Umbilical cord (tissue), 2 donors: Measurements from ENCODE around the gene SLC7A8. TPM values are rescaled to one million over a fixed set of nuclear protein-coding genes. Genes with fewer than 3 reads are reported as not detected.
"Not testable (repeated sequence)": the region's sequence is repeated elsewhere in the genome, so short reads cannot be mapped to it uniquely, and the experiment has no call there.

Experiments
- DNase-seq: peaks from one replicate; pipeline ENCODE4 v3.0.0-alpha.2; 2015; ENCODE audit warnings: low spot score
- total RNA-seq: library from RNA; depleted of rRNA; stranded (reverse); fragments of >200 nt; gene quantifications from one replicate; pipeline ENCODE4 v1.2.3, GENCODE V29; 2014; ENCODE audit warnings: low replicate concordance; ENCODE audit not compliant: insufficient read depth

SLC7A8 gene
- total RNA-seq = 25.0 TPM

DNA sequence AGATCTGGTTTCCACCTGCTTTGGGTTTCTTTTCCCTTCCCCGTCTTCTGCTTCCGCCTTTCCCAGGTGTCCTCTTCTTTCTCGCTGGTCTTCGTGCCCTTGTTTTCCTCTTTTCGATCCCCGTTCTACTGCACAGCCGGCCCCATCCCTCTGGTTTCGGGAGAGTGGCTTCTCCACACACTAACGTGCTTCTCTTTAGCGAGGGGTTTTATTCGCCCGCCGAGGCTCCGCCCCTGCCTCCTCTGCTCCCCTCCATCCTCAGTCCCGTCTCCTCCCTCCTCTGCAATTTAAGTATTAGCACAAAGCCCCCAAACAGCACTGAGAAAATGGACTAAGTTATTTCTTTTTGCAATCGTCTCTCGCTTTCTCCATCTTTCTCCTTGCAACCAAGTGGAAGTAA lies at the start of gene SLC7A8:
SLC7A8 (minus strand) TSS at position 182 of the 400 bp plus-strand sequence. CDS start 746 bp downstream, outside the sequence.
- peak; percentile 64 for DNase-seq

DNA sequence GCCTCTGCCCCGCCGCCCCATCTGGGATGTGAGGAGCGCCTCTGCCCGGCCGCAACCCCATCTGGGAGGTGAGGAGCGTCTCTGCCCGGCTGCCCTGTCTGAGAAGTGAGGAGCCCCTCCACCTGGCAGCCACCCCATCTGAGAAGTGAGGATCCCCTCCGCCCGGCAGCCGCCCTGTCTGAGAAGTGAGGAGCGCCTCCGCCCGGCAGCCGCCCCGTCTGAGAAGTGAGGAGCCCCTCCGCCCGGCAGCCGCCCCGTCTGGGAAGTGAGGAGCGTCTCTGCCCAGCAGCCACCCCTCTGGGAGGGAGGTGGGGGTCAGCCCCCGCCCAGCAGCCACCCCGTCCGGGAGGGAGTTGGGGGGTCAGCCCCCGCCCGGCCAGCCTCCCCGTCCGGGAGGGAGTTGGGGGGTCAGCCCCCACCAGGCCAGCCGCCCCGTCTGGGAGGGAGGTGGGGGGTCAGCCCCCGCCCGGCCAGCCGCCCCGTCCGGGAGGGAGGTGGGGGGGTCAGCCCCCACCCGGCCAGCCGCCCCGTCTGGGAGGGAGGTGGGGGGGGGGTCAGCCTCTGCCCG lies 48.9 kb upstream of the SLC7A8 start:
- not testable (repeated sequence) for DNase-seq

DNA sequence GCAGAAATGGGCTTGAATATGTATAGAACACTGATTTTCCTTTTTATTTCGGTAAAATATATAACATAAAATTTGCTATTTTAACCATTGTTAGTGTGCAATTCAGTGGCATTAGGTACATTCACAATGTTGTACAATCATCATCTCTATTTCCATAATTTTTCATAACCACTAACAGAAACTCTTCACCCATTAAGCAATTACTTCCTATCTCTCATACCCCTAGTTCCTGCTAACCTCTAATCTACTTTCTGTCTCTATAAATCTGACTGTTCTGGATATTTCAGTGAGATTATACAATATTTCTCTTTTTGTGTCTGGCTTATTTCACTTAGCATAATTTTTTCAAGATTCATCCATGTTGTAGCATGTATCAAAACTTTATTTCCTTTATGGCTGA lies 45.4 kb upstream of the SLC7A8 start:
- no peak for DNase-seq

DNA sequence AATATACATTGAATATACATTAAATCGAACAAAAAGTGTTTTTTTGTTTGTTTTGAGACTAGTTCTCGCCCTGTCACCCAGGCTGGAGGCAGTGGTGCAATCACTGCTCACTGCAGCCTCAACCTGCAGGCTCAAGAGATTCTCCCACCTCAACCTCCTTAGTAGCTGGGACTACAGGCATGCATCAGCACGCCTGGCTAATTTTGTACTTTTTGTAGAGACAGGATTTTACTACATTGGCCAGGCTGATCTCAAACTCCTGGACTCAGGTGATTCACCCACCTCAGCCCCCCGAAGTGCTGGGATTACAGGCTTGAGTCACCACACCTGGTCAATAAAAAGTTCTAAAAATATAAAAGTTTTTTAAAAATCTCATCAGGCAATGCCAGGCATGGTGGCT lies 44.1 kb upstream of the SLC7A8 start:
- no peak for DNase-seq

DNA sequence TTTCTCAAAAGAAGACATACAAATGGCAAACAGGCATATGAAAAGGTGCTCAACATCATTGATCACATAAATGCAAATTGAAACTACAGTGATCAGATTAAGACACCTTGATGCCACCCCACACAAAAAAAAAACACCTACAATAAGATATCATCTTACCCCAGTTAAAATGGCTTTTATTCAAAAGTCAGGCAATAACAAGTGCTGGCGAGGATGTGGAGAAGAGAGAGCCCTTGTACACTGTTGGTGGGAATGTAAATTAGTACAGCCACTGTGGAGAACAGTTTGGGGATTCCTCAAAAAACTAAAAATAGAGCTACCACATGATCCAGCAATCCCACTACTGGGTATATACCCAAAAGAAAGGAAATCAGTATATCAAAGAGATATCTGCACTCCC lies 41.5 kb upstream of the SLC7A8 start:
- DNase-seq = not testable (repeated sequence)

DNA sequence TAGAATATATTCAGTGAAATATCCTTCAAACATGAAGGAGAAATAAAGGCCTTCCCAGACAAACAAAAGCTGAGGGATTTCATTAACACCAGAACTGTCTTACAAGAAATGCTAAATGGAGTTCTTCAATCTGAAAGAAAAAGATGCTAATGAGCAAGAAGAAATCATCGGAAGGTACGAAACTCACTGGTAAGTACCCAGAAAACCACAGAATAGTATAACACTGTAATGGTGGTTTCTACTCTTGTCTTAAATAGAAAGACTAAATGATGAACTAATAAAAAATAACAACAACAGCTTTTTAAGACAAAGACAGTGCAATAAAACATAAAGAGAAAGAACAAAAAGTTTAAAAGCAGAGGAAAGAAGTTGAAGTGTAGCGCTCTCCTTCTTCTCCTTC lies 35.6 kb upstream of the SLC7A8 start:
- DNase-seq = no peak

DNA sequence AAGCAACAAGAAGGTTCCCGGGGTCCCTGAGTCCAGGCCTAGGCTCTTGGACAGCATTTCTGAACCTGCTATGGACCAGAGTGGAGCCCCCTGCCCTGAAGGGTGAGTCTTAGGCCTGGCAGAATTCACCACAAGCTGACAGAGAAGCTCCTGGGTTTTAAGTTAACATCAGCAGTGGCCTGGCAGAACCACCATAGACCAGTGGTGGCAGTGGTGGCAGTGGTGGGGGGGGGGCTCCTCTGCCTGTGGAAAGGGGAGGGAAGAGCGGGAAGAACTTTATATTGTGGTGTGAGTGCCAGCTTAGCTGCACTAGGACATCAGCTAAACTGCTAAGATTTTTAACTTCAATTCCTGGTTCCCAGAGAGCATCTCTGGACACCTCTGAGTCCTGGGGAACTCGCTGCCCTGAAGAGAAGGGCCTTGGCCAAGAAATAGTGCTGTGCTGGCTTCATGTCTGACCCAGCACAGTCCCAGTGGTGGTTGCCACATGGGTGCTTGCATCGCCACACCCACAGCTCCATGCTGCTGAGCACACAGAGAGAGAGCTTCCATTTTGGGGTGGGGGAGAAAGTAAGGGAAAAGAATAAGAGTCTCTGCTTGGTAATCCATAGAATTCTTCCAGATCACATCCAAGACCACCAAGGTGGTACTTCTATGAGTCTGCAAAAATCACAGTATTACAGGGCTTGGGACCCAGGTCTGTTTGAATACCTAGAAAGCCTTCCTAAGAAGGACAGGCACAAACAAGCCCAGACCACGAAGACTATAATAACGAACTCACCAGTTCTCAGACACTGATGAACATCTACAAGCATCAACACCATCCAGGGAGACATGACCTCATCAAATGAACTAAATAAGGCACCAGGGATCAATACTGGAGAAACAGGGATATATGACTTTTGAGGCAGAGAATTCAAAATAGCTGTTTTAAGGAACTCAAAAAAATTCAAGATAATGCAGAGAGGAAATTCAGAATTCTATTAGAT lies 33.9 kb upstream of the SLC7A8 start:
- no peak for DNase-seq

DNA sequence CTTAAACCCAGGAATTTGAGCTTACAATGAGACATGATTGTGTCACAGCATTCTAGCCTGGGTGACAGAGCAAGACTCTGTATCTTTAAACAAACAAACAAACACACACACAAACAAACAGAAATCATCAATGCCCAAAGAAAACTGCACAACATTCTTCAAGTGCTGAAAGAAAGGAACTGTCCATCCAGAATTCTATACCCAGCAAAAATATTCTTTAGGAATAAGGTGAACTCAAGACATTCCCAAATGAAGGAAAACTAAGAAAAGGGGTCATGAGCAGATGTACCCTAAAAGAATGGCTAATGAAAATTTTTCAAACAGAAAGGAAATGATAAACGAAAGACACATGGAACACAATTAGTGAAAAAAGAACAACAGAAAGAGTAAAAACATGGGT lies 32.0 kb upstream of the SLC7A8 start:
- DNase-seq = no peak

DNA sequence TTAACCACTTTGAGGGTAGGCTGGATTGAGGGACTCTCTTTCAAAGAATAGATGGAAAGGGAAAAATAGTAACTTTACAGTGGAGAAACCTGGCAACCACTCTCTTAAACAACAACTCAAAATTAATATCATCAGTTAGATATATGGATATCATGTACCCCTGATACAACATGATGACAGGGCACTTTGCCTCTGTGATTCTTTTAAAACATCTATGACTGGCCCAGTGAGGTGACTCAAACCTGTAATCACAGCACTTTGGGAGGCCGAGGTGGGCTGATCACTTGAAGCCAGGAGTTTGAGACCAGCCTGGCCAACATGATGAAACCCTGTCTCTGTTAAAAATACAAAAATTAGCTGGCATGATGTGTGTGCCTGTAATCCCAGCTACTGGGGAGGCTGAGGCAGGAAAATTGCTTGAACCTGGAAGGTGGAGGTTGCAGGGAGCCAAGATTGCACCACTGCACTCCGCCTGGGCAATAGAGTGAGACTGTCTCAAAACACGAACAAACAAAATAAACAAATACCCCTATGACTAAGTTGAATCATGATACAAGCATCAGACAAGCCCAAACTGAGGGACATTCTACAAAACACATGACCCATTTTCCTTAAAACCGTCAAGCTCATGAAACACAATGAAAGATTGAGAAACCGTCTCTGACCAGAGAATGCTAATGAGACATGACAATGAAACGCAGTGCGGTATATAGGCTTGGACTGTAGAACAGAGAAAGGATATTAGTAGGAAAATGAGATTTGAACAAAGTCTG lies 26.4 kb upstream of the SLC7A8 start:
- no peak for DNase-seq

DNA sequence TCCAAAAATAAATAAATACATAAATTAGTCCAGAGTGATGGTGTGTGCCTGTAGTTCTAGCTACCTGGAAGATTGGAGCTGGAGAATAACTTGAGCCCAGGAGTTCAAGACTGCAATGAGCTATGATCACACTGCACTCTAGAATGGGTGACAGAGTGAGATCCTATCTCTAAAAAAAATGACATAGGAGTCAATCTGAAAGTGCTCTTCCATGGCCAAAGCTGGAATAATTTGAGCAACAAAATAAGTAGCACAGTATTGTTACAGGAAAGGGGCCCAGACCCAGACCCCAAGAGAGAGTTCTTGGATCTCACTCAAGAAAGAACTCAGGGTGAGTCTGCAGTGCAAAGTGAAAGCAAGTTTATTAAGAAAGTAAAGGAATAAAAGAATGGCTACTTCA lies 24.9 kb upstream of the SLC7A8 start:
- DNase-seq = no peak

DNA sequence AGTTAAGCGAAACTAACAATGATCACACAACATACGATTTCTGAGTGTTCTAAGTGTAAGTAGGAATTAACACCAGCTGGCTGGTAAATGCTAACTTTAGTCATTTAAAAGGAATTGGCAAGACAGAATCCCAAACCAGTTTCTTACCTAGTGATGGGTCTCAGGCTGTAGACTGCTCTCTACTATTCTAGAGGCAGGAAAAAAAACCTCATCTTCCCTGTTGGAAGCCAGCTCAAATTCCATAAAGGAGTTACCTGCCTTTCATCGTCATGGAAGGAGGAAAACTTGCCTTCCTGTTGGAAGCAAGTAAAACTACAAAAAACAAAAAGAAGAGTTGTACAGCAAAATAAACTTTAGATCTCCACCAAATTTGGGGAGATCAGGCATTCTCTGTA lies 23.7 kb upstream of the SLC7A8 start:
- no peak for DNase-seq

DNA sequence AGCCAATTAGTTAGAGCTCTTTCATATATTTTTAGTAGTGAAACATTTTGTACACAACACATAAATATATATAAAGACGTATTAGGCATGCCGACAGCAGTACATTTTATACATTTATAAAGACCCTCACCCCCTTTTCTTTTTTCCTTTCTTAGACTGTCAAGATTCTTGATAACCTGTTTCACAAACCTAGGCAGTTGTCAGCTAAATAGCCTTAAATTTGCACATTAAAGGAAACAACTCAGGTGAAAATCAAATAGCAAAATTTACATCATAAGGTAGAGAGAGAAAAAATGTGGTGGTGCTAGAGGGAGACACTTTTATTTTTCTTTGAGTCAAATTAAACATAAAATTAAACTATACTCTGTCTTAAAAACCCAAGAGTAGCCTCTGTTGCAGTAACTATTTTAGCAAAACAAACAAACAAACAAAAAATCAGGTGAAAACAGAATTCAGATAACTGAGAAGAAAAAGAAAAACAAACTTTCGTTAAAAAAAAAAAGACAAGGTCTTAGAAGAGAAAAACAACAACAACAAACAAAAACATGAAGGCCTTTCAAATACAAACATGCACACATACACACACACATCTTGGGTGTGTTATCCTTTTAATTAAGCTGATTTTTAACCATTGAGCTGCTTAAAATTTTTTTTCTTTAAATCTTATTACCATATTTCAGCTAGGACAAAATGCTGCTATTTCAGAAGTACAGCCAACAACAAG lies 23.1 kb upstream of the SLC7A8 start:
- no peak for DNase-seq

DNA sequence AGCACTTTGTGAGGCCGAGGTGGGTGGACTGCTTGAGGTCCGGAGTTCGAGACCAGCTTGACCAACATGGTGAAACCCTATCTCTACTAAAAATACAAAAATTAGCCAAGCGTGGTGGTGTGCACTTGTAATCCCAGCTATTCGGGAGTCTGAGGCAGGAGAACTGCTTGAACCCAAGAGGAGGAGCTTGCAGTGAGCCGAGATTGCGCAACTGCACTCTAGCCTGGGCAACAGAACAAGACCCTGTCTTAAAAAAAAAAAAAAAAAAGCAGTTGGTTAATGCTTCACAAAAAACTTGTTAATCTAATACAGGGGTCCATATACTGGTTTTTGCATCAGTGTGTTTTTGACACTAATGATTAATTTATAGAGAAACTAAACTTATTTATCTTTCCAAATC lies 18.5 kb upstream of the SLC7A8 start:
- no peak for DNase-seq

DNA sequence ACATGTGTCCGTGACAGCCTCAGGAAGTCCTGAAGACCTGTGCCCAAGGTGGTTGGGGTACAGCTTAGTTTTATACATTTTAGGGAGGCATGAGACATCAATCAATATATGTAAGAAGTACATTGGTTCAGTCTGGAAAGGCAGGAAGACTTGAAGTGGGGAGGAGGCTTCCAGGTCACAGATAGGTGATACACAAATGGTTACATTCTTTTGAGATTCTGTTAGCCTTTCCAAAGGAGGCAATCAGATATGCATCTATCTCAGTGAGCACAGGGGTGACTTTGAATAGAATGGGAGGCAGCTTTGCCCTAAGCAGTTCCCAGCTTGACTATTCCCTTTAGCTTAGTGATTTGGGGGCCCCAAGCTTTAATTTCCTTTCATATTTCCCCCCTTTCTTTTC lies 15.7 kb upstream of the SLC7A8 start:
- DNase-seq = not testable (repeated sequence)

DNA sequence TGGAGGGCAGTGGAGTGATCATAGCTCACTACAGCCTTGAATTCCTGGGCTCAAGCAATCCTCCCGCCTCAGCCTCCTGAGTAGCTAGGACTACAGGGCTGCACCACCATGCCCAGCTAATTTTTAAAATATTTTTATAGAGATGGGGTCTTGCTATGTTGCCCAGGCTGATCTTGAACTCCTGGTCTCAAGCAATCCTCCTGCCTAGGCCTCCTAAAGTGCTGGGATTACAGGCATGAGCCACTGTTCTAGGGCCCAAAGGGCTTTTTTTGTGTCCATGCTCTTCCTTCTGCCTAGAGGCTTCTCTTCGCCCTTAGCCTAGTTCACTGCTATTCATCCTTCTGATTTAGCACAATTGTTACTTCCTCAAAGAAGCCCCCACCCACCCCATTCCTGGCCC lies 13.0 kb upstream of the SLC7A8 start:
- DNase-seq = not testable (repeated sequence)

DNA sequence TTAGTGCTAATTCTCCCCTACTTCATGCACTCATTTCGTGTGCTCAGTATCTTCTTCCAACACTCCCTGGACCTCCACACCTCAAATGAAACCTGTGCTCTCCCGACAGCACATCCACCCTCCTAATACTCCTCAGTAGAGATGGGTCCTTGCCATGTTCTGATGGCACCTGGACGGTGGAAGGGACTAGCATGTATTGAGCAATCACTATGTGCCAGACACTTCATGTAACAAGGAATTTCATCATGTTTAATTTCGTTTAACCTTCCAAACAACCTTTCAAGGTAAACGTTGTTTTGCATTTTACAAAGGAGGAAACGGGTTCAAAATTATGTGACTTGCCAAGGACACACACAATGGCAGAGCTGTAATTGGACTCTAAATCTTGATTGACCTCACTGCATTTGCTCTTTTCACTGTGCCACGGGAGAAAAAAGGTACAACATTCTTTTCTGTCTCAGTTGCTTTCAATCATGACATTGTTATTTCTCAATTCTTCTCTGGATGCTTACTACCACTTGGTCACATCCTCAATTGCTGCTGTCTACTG lies 12.2 kb upstream of the SLC7A8 start:
- DNase-seq = no peak

DNA sequence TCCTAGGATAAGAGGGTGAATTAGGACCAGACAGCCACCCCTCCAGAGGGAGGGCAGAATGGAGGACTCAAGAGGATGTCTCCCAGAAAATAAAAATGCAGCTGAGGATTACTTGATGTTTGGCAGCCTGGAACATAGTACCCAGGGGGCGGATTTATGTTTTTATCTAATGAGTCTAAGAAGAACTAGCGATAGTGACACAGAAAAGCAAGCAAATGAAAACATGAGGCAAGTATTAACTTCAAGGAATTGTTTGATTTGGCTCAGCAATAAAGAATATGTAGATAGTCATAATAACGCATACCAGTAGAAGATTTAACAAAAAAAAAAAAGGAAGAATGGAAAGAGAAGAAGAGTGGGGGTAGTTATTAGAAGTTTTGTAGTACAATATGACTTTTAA lies 10.0 kb upstream of the SLC7A8 start:
- no peak for DNase-seq

DNA sequence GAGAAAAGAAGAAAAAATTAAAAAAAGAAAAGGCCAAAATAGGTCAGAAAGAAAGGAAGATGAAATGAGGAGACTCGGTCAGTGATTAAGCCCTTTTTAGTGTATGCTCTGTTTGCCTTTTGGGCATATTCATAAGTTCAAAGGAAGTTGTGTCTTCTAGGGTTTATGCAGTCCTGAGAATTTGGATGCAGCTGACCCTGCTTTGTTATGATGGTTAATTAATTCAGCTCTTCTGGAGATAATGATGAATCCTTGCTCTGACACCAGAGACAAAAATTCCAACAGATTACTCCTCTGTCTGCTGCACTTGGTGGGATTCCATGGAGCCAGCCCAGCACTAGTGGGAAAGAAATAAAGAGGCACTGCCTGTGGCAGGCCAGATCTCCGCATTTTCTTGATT lies 4.5 kb upstream of the SLC7A8 start:
- DNase-seq = no peak

DNA sequence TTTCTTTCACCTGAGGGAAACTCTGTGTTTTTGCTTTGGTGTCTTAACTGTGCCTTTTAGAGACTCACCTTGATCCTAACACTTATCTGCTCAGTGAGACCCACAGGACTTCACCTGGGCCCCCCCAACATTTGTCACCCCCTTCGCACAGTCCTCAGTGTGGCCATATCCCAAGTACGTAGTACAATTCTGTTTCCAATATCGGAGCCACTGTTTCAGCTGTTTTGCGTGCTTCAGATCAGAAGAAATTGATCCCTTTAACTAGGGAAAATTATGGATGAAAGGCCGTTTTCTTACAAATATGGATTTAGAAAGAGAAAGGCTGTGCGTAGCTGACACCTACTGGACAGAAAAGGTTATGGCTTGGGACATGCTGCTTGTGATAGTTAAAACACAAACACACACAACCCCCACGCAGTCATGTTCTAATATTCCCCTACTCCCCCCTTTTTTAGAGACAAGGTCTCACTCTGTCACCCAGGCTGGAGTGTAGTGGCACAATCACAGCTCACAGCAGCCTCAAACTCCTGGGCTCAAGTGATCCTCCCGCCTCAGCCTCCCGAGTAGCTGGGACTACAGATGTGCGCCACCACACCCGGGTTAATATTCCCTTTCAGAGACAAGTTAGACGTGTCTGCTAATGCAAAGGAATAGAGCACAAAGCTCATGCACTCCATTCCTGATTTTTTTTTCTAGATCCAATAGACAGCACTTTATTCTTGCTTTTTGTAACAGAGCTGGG lies 3.6 kb upstream of the SLC7A8 start:
- DNase-seq = peak; percentile 79

DNA sequence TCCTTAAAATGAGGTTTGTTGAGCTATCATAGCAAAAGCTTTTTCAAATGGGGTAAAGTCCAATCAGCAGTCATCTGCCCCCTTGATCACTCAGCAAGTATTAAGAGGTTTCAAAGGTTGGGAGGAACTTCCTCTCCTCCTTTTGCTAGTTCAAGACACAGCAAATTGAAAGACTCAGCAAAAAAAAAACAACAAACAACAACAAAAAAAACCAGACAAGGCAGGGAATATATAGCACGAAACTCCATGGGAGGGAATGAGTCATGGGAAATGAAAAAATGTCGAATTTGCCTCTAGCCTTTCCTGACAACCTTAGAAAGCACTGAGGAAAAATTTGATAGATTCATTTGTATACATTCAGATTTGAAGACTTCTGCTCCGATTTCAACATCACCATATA lies 1.6 kb upstream of the SLC7A8 start:
- no peak for DNase-seq

DNA sequence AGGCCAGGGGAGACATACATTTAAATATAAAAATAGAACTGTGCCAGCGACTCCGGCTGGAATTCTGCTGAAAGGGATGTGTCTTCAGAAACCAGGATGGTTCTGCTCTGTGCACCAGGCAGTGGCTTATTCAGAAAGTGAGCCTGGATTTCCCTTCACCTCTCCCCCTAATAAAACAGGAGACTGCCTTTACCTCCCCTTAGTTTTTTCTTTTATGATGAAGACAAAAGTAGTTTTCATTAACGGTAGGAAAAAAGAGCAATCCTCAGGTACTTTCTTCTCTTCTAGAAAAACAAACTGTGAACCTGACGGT lies 346 bp downstream of the SLC7A8 start:
- DNase-seq = peak; percentile 44
